Lower leg skin (tissue), 3 donors: ENCODE measurements around the gene TNFRSF13B.

Experiments used
- CTCF ChIP-seq, 3 donors: fragments of 450-650 bp; IDR thresholded peaks; one replicate each; pipeline ENCODE4 v1.5.1; 2016; ENCODE audit warnings: antibody characterized with exemption in 3 of 3, mild to moderate bottlenecking in 3 of 3, moderate library complexity in 2 of 3
- POLR2A ChIP-seq, 2 donors: fragments of 450-650 bp; IDR thresholded peaks; one replicate each; pipeline ENCODE4 v1.6.1; 2016 to 2017; ENCODE audit warnings: antibody characterized with exemption in 2 of 2, mild to moderate bottlenecking in 1 of 2, moderate library complexity in 1 of 2

- no peak for TF ChIP-seq CTCF (IDR thresholded peaks at IDR 0.05)
- TF ChIP-seq POLR2A (IDR thresholded peaks at IDR 0.05), result no peak
Observed at GRCh38 chr17:16935241-16935663, 36.7 kb downstream of the TNFRSF13B start.
